Measurements from ENCODE around the gene JOSD2.

JOSD2 gene

GRCh38 chr19:50546527-50547221 lies 35.7 kb upstream of the JOSD2 start:
- Histone ChIP-seq H3K4me1 (ENCODE audit: control extremely low read depth in 1 of 4, control insufficient read depth in 4 of 4, insufficient read depth in 4 of 4, low read length in 3 of 4) (peaks cover 0 to 2% (median under 1%) of the 10 kb centered on the region in 4 experiments), H3K9me3 (ENCODE audit: control extremely low read depth in 1 of 5, control insufficient read depth in 4 of 5, insufficient read depth in 2 of 5, low read depth in 1 of 5, low read length in 4 of 5) (no peaks in the 10 kb centered on the region), H3K4me3 (ENCODE audit: control insufficient read depth in 1 of 7, extremely low read depth in 1 of 7, insufficient read depth in 4 of 7, low read depth in 2 of 7, low read length in 6 of 7) (no peak overlapping the region), H3K36me3 (ENCODE audit: control insufficient read depth in 4 of 4, insufficient read depth in 4 of 4, low read length in 3 of 4) (no peaks in the 10 kb centered on the region), H3K27ac (ENCODE audit: insufficient read depth in 1 of 2, low read depth in 1 of 2, low read length in 2 of 2, poor library complexity in 1 of 2, severe bottlenecking in 2 of 2) (no peak overlapping the region), H3K27me3 (replicated peaks in 2 of 5; ENCODE audit: control insufficient read depth in 4 of 5, insufficient read depth in 5 of 5, low read length in 4 of 5) (peaks cover 0 to 29% (median 11%) of the 10 kb centered on the region in 5 experiments)
- no peak for DNase-seq
- ChIA-PET CTCF (interaction anchor here (1.2 kb wide), 1 partner anchor 9 kb away, joined by 4 read pairs; no protein-coding TSS in a partner anchor), POLR2A (no interaction called here)
- WGBS (ENCODE audit: insufficient coverage) = 90% methylated on average over 14 of the region's 29 CpGs

- ChIA-PET CTCF (no interaction called here), POLR2A (interaction anchor here (0.5 kb wide), 1 partner anchor 729 kb away, joined by 3 read pairs; no protein-coding TSS in a partner anchor)
- Histone ChIP-seq H3K27ac (ENCODE audit: insufficient read depth in 1 of 2, low read depth in 1 of 2, low read length in 2 of 2, poor library complexity in 1 of 2, severe bottlenecking in 2 of 2) (no peak overlapping the region), H3K36me3 (ENCODE audit: control insufficient read depth in 4 of 4, insufficient read depth in 4 of 4, low read length in 3 of 4) (no peaks in the 10 kb centered on the region), H3K4me1 (ENCODE audit: control extremely low read depth in 1 of 4, control insufficient read depth in 4 of 4, insufficient read depth in 4 of 4, low read length in 3 of 4) (no peaks in the 10 kb centered on the region), H3K4me3 (ENCODE audit: control insufficient read depth in 1 of 7, extremely low read depth in 1 of 7, insufficient read depth in 4 of 7, low read depth in 2 of 7, low read length in 6 of 7) (no peak overlapping the region), H3K9me3 (ENCODE audit: control extremely low read depth in 1 of 5, control insufficient read depth in 4 of 5, insufficient read depth in 2 of 5, low read depth in 1 of 5, low read length in 4 of 5) (no peaks in the 10 kb centered on the region), H3K27me3 (replicated peaks in 2 of 5; ENCODE audit: control insufficient read depth in 4 of 5, insufficient read depth in 5 of 5, low read length in 4 of 5) (no peaks in the 10 kb centered on the region)
- DNase-seq = no peak
- WGBS (ENCODE audit: insufficient coverage) = 94% methylated on average over 21 of the region's 21 CpGs
Measured at GRCh38 chr19:50542943-50543342, 32.0 kb upstream of the JOSD2 start.

GRCh38 chr19:50537769-50538230 lies 26.8 kb upstream of the JOSD2 start:
- no peaks in the 10 kb centered on the region for H3K36me3 ChIP-seq (ENCODE audit: control insufficient read depth in 4 of 4, insufficient read depth in 4 of 4, low read length in 3 of 4)
- no peak overlapping the region for H3K4me3 ChIP-seq (ENCODE audit: control insufficient read depth in 1 of 7, extremely low read depth in 1 of 7, insufficient read depth in 4 of 7, low read depth in 2 of 7, low read length in 6 of 7)
- ChIA-PET POLR2A (no interaction called here), CTCF (interaction anchor here (1.0 to 4.4 kb wide), 12 partner anchors 9 to 384 kb away, joined by 3 to 33 read pairs (median 6); no protein-coding TSS in a partner anchor)
- H3K4me1 ChIP-seq (ENCODE audit: control extremely low read depth in 1 of 4, control insufficient read depth in 4 of 4, insufficient read depth in 4 of 4, low read length in 3 of 4) = no peaks in the 10 kb centered on the region
- H3K27ac ChIP-seq (ENCODE audit: insufficient read depth in 1 of 2, low read depth in 1 of 2, low read length in 2 of 2, poor library complexity in 1 of 2, severe bottlenecking in 2 of 2) = no peak overlapping the region
- 15% methylated on average over 12 of the region's 15 CpGs for WGBS (ENCODE audit: insufficient coverage)
- peak; percentile 73 to 78 (median 78) for DNase-seq
- peaks cover 0 to 7% (median under 1%) of the 10 kb centered on the region in 5 experiments for H3K9me3 ChIP-seq (ENCODE audit: control extremely low read depth in 1 of 5, control insufficient read depth in 4 of 5, insufficient read depth in 2 of 5, low read depth in 1 of 5, low read length in 4 of 5)
- H3K27me3 ChIP-seq (replicated peaks in 2 of 5; ENCODE audit: control insufficient read depth in 4 of 5, insufficient read depth in 5 of 5, low read length in 4 of 5) = peaks cover 0 to 3% (median 0%) of the 10 kb centered on the region in 5 experiments

- ChIA-PET POLR2A (no interaction called here), CTCF (interaction anchor here (0.8 to 4.4 kb wide), 11 partner anchors 8 to 385 kb away, joined by 3 to 33 read pairs (median 6); no protein-coding TSS in a partner anchor)
- Histone ChIP-seq H3K36me3 (ENCODE audit: control insufficient read depth in 4 of 4, insufficient read depth in 4 of 4, low read length in 3 of 4) (no peaks in the 10 kb centered on the region), H3K9me3 (ENCODE audit: control extremely low read depth in 1 of 5, control insufficient read depth in 4 of 5, insufficient read depth in 2 of 5, low read depth in 1 of 5, low read length in 4 of 5) (peaks cover 0 to 12% (median 6%) of the 10 kb centered on the region in 5 experiments), H3K27me3 (replicated peaks in 2 of 5; ENCODE audit: control insufficient read depth in 4 of 5, insufficient read depth in 5 of 5, low read length in 4 of 5) (peaks cover 0 to 4% (median 2%) of the 10 kb centered on the region in 5 experiments), H3K4me3 (ENCODE audit: control insufficient read depth in 1 of 7, extremely low read depth in 1 of 7, insufficient read depth in 4 of 7, low read depth in 2 of 7, low read length in 6 of 7) (no peak overlapping the region), H3K27ac (ENCODE audit: insufficient read depth in 1 of 2, low read depth in 1 of 2, low read length in 2 of 2, poor library complexity in 1 of 2, severe bottlenecking in 2 of 2) (no peak overlapping the region), H3K4me1 (ENCODE audit: control extremely low read depth in 1 of 4, control insufficient read depth in 4 of 4, insufficient read depth in 4 of 4, low read length in 3 of 4) (no peaks in the 10 kb centered on the region)
- DNase-seq = no peak
- WGBS (ENCODE audit: insufficient coverage) = 87% methylated on average over 18 of the region's 18 CpGs
Measured at GRCh38 chr19:50537306-50537685, 26.3 kb upstream of the JOSD2 start.

GRCh38 chr19:50536662-50537305 lies 25.8 kb upstream of the JOSD2 start:
- POLR2A ChIA-PET = no interaction called here
- DNase-seq = no peak
- no peaks in the 10 kb centered on the region for H3K36me3 ChIP-seq (ENCODE audit: control insufficient read depth in 4 of 4, insufficient read depth in 4 of 4, low read length in 3 of 4)

GRCh38 chr19:50535672-50536187 lies 24.7 kb upstream of the JOSD2 start:
- ChIA-PET CTCF (interaction anchor here (1.5 to 4.4 kb wide), 3 partner anchors 21 to 24 kb away, joined by 4 to 33 read pairs (median 6); no protein-coding TSS in a partner anchor), POLR2A (no interaction called here)
- Histone ChIP-seq H3K4me1 (ENCODE audit: control extremely low read depth in 1 of 4, control insufficient read depth in 4 of 4, insufficient read depth in 4 of 4, low read length in 3 of 4) (no peaks in the 10 kb centered on the region), H3K9me3 (ENCODE audit: control extremely low read depth in 1 of 5, control insufficient read depth in 4 of 5, insufficient read depth in 2 of 5, low read depth in 1 of 5, low read length in 4 of 5) (peaks cover 0 to 17% (median 7%) of the 10 kb centered on the region in 5 experiments), H3K27me3 (replicated peaks in 2 of 5; ENCODE audit: control insufficient read depth in 4 of 5, insufficient read depth in 5 of 5, low read length in 4 of 5) (peaks cover 0 to 15% (median 5%) of the 10 kb centered on the region in 5 experiments), H3K4me3 (ENCODE audit: control insufficient read depth in 1 of 7, extremely low read depth in 1 of 7, insufficient read depth in 4 of 7, low read depth in 2 of 7, low read length in 6 of 7) (no peak overlapping the region), H3K27ac (ENCODE audit: insufficient read depth in 1 of 2, low read depth in 1 of 2, low read length in 2 of 2, poor library complexity in 1 of 2, severe bottlenecking in 2 of 2) (no peak overlapping the region), H3K36me3 (ENCODE audit: control insufficient read depth in 4 of 4, insufficient read depth in 4 of 4, low read length in 3 of 4) (no peaks in the 10 kb centered on the region)
- 75% methylated on average over 5 of the region's 11 CpGs for WGBS (ENCODE audit: insufficient coverage)
- DNase-seq = no peak

More at GRCh38 chr19:50536662-50537305, 25.8 kb upstream of the JOSD2 start:
- no peaks in the 10 kb centered on the region for H3K4me1 ChIP-seq (ENCODE audit: control extremely low read depth in 1 of 4, control insufficient read depth in 4 of 4, insufficient read depth in 4 of 4, low read length in 3 of 4)
- no peak overlapping the region for H3K4me3 ChIP-seq (ENCODE audit: control insufficient read depth in 1 of 7, extremely low read depth in 1 of 7, insufficient read depth in 4 of 7, low read depth in 2 of 7, low read length in 6 of 7)
- WGBS (ENCODE audit: insufficient coverage) = 90% methylated on average over 12 of the region's 16 CpGs
- H3K9me3 ChIP-seq (ENCODE audit: control extremely low read depth in 1 of 5, control insufficient read depth in 4 of 5, insufficient read depth in 2 of 5, low read depth in 1 of 5, low read length in 4 of 5) = peaks cover 0 to 15% (median 7%) of the 10 kb centered on the region in 5 experiments
- H3K27ac ChIP-seq (ENCODE audit: insufficient read depth in 1 of 2, low read depth in 1 of 2, low read length in 2 of 2, poor library complexity in 1 of 2, severe bottlenecking in 2 of 2) = no peak overlapping the region
- CTCF ChIA-PET = interaction anchor here (0.8 to 4.4 kb wide), 9 partner anchors 8 to 385 kb away, joined by 3 to 33 read pairs (median 6); no protein-coding TSS in a partner anchor
- peaks cover 0 to 8% (median 2%) of the 10 kb centered on the region in 5 experiments for H3K27me3 ChIP-seq (replicated peaks in 2 of 5; ENCODE audit: control insufficient read depth in 4 of 5, insufficient read depth in 5 of 5, low read length in 4 of 5)
